SH-SY5Y (cell line): ENCODE measurements around the gene ZFPM1.

ENCODE experiments used
- GATA2 ChIP-seq: IDR thresholded peaks from 2 replicates; pipeline ENCODE4 v1.6.1; 2011; ENCODE audit warnings: mild to moderate bottlenecking, low read depth, low read length
- GATA3 ChIP-seq: IDR thresholded peaks from 2 replicates; pipeline ENCODE4 v1.6.1; 2011; ENCODE audit warnings: low read depth, mild to moderate bottlenecking, low read length, moderate library complexity

The ZFPM1 gene

GRCh38 chr16:88446736-88447135 lies 6.3 kb upstream of the ZFPM1 start:
- TF ChIP-seq GATA3, result no peak
- TF ChIP-seq GATA2, result no peak

GRCh38 chr16:88447881-88448280 lies 5.2 kb upstream of the ZFPM1 start:
- TF ChIP-seq GATA2, result no peak
- TF ChIP-seq GATA3, result no peak

GRCh38 chr16:88448461-88449266 lies 4.4 kb upstream of the ZFPM1 start:
- no peak for TF ChIP-seq GATA2
- no peak for TF ChIP-seq GATA3

- no peak for TF ChIP-seq GATA2
- TF ChIP-seq GATA3, result no peak
Measured at GRCh38 chr16:88449267-88449561, 3.9 kb upstream of the ZFPM1 start.

- TF ChIP-seq GATA3, result no peak
- no peak for TF ChIP-seq GATA2
Measured at GRCh38 chr16:88451586-88452481, 1.2 kb upstream of the ZFPM1 start.

GRCh38 chr16:88452482-88453216 lies 431 bp upstream of the ZFPM1 start:
- no peak for TF ChIP-seq GATA2
- no peak for TF ChIP-seq GATA3

GRCh38 chr16:88453611-88454522 lies 787 bp downstream of the ZFPM1 start:
- TF ChIP-seq GATA2 (peak; percentile 97), GATA3 (no peak; the same call in 1 of the 2 replicates)

- no peak for TF ChIP-seq GATA2
- no peak for TF ChIP-seq GATA3
Measured at GRCh38 chr16:88454523-88454947, 1.5 kb downstream of the ZFPM1 start.

- TF ChIP-seq GATA2 (peak; percentile 99), GATA3 (peak; percentile 92)
Measured at GRCh38 chr16:88455610-88456355, 2.7 kb downstream of the ZFPM1 start.

- TF ChIP-seq GATA3, result no peak
- no peak for TF ChIP-seq GATA2
Measured at GRCh38 chr16:88456356-88457292, 3.5 kb downstream of the ZFPM1 start.

GRCh38 chr16:88458039-88458772 lies 5.1 kb downstream of the ZFPM1 start:
- TF ChIP-seq GATA3, result peak; percentile 95
- TF ChIP-seq GATA2, result peak; percentile 100

GRCh38 chr16:88458773-88459235 lies 5.7 kb downstream of the ZFPM1 start:
- no peak for TF ChIP-seq GATA2
- no peak for TF ChIP-seq GATA3
